ENCODE results near the gene LCOR.

The LCOR gene

DNA sequence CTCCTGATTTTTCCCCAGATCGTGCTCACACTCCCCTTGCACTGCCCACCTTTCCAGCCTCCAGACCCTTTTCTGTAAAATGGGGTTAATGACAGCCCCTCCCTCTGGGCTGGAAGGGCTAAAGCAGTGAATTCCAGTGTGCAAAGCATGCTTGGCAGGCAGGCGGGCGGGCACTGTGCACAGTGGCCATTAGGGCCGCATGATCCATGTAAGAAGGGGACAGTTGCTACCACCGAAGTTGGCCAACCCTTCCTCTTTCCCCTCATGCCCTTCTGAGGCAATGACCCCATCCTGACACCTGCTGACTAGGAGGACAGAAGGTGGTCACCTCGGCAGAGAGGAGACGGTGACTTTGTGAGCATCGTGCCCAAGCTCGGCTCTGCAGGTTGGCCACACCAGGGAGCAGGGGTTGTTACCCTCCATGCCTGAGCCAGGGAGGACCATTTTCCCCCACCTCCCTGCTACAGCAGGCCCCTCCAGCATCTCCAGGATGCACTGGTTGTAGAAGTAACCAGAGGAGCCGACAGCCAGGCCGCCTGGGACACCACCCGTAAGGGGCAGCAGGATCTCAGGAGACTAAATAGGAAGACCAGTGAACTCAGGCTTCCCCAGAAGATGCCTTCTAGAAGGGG is 187.2 kb downstream of the LCOR start:
- ATAC-seq = no peak
- TF ChIP-seq ESRRG (CRISPR knock-in tag; IDR thresholded peaks at IDR 0.05) (no peak), BACH2 (CRISPR knock-in tag; IDR thresholded peaks at IDR 0.05; ENCODE audit: borderline replicate concordance) (no peak), TOX (CRISPR knock-in tag; IDR thresholded peaks at IDR 0.05; ENCODE audit: borderline replicate concordance) (no peak), ZNF70 (CRISPR knock-in tag; IDR thresholded peaks at IDR 0.05) (no peak), ZFP30 (CRISPR knock-in tag; IDR thresholded peaks at IDR 0.05) (no peak), RARB (CRISPR knock-in tag; IDR thresholded peaks at IDR 0.05) (no peak), CSDC2 (CRISPR knock-in tag; IDR thresholded peaks at IDR 0.05) (no peak)
- TF ChIP-seq, protein P1, sequence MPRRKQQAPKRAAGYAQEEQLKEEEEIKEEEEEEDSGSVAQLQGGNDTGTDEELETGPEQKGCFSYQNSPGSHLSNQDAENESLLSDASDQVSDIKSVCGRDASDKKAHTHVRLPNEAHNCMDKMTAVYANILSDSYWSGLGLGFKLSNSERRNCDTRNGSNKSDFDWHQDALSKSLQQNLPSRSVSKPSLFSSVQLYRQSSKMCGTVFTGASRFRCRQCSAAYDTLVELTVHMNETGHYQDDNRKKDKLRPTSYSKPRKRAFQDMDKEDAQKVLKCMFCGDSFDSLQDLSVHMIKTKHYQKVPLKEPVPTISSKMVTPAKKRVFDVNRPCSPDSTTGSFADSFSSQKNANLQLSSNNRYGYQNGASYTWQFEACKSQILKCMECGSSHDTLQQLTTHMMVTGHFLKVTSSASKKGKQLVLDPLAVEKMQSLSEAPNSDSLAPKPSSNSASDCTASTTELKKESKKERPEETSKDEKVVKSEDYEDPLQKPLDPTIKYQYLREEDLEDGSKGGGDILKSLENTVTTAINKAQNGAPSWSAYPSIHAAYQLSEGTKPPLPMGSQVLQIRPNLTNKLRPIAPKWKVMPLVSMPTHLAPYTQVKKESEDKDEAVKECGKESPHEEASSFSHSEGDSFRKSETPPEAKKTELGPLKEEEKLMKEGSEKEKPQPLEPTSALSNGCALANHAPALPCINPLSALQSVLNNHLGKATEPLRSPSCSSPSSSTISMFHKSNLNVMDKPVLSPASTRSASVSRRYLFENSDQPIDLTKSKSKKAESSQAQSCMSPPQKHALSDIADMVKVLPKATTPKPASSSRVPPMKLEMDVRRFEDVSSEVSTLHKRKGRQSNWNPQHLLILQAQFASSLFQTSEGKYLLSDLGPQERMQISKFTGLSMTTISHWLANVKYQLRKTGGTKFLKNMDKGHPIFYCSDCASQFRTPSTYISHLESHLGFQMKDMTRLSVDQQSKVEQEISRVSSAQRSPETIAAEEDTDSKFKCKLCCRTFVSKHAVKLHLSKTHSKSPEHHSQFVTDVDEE (CRISPR knock-in tag; IDR thresholded peaks at IDR 0.05) = no peak
- TF ChIP-seq, protein P2, sequence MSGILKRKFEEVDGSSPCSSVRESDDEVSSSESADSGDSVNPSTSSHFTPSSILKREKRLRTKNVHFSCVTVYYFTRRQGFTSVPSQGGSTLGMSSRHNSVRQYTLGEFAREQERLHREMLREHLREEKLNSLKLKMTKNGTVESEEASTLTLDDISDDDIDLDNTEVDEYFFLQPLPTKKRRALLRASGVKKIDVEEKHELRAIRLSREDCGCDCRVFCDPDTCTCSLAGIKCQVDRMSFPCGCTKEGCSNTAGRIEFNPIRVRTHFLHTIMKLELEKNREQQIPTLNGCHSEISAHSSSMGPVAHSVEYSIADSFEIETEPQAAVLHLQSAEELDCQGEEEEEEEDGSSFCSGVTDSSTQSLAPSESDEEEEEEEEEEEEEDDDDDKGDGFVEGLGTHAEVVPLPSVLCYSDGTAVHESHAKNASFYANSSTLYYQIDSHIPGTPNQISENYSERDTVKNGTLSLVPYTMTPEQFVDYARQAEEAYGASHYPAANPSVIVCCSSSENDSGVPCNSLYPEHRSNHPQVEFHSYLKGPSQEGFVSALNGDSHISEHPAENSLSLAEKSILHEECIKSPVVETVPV (CRISPR knock-in tag; IDR thresholded peaks at IDR 0.05) = no peak

DNA sequence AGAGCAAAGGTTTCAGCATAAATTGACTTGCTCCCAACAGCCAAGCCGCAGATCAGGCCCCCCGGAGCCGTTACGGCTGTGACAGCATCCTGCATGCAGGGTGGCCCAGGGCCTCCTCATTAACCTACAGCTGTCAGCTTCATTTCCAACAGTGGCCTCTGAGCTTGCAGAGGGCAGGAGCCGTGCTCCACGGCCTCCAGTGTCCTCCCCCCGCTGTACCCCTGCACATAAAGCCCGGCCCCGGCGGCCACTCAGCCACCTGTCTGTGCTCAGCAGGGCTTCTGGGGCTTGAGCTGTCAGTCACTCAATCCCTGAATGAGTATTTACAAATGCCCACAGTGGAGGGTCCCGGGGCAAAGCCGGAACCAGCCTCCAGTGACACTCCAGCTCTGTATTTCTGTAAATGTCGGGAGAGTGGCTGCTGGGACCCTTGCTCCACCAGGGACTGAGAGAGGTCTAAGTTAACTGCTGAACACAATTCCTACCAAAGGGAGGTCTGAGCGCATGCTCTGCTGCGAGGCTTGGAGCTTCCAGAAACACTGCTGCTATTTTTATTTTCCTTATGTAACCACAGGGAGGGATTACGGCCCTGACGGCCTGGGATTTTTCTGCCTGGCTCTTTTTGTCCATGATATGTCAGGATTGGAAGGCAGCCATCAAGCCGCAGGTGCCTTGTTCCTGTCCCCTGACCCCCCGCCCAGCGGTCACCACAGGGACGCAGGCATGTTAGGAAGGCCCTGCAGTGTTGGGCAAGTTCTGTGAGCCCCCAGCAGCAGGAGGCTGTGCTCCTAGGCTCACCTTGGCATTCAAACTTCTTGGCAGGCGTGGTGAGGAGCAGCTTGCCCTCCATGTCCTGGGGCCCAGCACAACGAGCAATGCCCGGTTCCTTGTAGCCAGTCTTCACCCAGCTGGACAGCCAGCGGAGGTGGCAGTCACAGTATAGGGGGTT is 188.6 kb downstream of the LCOR start:
- ATAC-seq = no peak

More for the DNA sequence above, 188.6 kb downstream of the LCOR start:
- TF ChIP-seq ZFP3 (CRISPR knock-in tag; IDR thresholded peaks at IDR 0.05) (no peak), ISL1 (CRISPR knock-in tag; IDR thresholded peaks at IDR 0.05) (no peak), PPARA (CRISPR knock-in tag; IDR thresholded peaks at IDR 0.05; ENCODE audit: borderline replicate concordance) (no peak), CSDC2 (CRISPR knock-in tag; IDR thresholded peaks at IDR 0.05) (no peak), ARNTL (CRISPR knock-in tag; IDR thresholded peaks at IDR 0.05; ENCODE audit: borderline replicate concordance, low read depth) (no peak), ZC3H10 (CRISPR knock-in tag; IDR thresholded peaks at IDR 0.05) (no peak), SNAI2 (CRISPR knock-in tag; IDR thresholded peaks at IDR 0.05) (no peak), RARB (CRISPR knock-in tag; IDR thresholded peaks at IDR 0.05) (no peak), TCF4 (CRISPR knock-in tag; IDR thresholded peaks at IDR 0.05; ENCODE audit: borderline replicate concordance) (no peak), ZNF70 (CRISPR knock-in tag; IDR thresholded peaks at IDR 0.05) (no peak), TOX (CRISPR knock-in tag; IDR thresholded peaks at IDR 0.05; ENCODE audit: borderline replicate concordance) (no peak), GLIS3 (CRISPR knock-in tag; IDR thresholded peaks at IDR 0.05) (no peak), ESRRG (CRISPR knock-in tag; IDR thresholded peaks at IDR 0.05) (no peak), BACH2 (CRISPR knock-in tag; IDR thresholded peaks at IDR 0.05; ENCODE audit: borderline replicate concordance) (no peak), ZNF565 (CRISPR knock-in tag; conservative IDR thresholded peaks at IDR 0.05; ENCODE audit: low read depth) (no peak)
- TF ChIP-seq, protein P2 (CRISPR knock-in tag; IDR thresholded peaks at IDR 0.05) = no peak
- TF ChIP-seq, protein P3, sequence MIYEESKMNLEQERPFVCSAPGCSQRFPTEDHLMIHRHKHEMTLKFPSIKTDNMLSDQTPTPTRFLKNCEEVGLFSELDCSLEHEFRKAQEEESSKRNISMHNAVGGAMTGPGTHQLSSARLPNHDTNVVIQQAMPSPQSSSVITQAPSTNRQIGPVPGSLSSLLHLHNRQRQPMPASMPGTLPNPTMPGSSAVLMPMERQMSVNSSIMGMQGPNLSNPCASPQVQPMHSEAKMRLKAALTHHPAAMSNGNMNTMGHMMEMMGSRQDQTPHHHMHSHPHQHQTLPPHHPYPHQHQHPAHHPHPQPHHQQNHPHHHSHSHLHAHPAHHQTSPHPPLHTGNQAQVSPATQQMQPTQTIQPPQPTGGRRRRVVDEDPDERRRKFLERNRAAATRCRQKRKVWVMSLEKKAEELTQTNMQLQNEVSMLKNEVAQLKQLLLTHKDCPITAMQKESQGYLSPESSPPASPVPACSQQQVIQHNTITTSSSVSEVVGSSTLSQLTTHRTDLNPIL (CRISPR knock-in tag; IDR thresholded peaks at IDR 0.05; ENCODE audit: low read depth) = no peak
- TF ChIP-seq, protein P4, sequence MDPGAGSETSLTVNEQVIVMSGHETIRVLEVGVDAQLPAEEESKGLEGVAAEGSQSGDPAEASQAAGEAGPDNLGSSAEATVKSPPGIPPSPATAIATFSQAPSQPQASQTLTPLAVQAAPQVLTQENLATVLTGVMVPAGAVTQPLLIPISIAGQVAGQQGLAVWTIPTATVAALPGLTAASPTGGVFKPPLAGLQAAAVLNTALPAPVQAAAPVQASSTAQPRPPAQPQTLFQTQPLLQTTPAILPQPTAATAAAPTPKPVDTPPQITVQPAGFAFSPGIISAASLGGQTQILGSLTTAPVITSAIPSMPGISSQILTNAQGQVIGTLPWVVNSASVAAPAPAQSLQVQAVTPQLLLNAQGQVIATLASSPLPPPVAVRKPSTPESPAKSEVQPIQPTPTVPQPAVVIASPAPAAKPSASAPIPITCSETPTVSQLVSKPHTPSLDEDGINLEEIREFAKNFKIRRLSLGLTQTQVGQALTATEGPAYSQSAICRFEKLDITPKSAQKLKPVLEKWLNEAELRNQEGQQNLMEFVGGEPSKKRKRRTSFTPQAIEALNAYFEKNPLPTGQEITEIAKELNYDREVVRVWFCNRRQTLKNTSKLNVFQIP (CRISPR knock-in tag; IDR thresholded peaks at IDR 0.05; ENCODE audit: borderline replicate concordance, low read depth) = no peak
- TF ChIP-seq, protein P1 (CRISPR knock-in tag; IDR thresholded peaks at IDR 0.05) = no peak

Data from SK-N-SH treated with all-trans-retinoic acid at 6 μM for 48 hours (cell line).